GM19023 (cell line): ENCODE results near the gene SH2D2A.

Source experiments
- ATAC-seq: cut with Tn5 transposase; IDR thresholded peaks from one replicate; pipeline ENCODE4 v1.9.1; 2021; ENCODE audit warnings: mild to moderate bottlenecking, moderate library complexity; ENCODE audit not compliant: unreplicated experiment

Gene SH2D2A

GRCh38 chr1:156848461-156849150, 32.0 kb upstream of the SH2D2A start:
- ATAC-seq = no peak

- no peak for ATAC-seq
Measured at GRCh38 chr1:156847591-156848460, 31.2 kb upstream of the SH2D2A start.

GRCh38 chr1:156846643-156847042, 30.0 kb upstream of the SH2D2A start:
- ATAC-seq = no peak

DNA sequence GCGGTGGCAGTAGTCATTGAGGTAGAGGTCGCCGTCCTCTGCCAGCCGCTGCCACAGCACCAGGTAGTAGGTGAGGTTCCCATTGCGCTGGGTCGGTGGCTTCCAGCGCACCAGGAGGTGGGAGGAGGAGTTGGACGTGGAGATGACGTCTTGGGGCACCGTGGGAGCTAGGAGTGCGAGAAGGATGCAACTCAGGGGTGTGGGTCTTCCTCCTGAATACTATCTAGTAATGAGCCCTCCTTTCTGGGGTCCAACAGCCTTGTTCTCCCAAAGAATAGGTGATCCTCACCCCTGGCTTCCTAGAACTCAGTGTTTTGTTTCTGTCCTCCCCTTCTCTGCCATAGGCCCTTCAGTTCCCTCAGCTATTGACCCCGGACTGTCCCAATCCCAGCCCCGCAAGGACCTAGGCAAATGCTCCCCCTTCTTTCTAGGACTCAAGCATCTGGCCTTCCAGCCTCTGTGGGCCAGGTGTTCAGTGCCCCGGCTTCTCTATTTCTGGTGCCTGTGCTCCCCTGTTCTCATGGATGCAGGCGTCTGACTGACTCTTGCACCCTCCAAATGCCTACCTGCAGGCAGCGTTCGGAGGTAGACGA, 29.4 kb upstream of the SH2D2A start:
- ATAC-seq = no peak

- no peak for ATAC-seq
Measured at GRCh38 chr1:156845055-156845952, 28.7 kb upstream of the SH2D2A start.

- ATAC-seq = no peak
Measured at GRCh38 chr1:156844638-156845037, 28.0 kb upstream of the SH2D2A start.

- ATAC-seq = no peak
Measured at GRCh38 chr1:156844102-156844501, 27.5 kb upstream of the SH2D2A start.

DNA sequence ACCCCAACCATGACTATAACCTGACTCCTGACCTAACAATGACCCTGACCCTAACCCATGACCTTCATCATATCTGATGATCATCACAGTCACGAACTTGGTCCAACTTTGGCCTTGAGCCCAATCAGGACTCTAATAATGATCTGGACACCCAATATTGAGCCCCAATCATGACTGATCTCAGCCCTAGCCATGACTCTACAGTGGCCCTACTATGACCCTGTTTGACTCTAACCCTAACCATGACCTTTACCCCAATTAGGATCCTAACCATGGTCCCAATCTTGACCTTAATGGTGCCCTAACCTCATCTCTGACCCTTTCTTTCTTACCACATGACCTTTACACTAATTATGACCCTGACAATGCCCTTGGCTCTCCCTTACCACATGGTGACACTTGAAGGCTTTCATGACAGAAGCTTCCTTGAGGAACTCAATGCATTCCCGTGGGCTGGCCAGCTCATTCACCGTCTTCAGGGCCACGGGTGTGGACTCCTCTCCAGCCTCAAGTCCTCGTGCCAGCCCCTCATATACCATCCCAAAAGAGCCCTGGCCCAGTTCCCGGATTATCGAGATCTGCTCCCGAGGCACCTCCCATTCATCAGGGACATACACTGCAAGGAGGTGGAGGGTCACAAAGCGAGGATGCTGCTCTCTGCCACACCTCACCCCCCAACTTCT, 26.1 kb upstream of the SH2D2A start:
- no peak for ATAC-seq

DNA sequence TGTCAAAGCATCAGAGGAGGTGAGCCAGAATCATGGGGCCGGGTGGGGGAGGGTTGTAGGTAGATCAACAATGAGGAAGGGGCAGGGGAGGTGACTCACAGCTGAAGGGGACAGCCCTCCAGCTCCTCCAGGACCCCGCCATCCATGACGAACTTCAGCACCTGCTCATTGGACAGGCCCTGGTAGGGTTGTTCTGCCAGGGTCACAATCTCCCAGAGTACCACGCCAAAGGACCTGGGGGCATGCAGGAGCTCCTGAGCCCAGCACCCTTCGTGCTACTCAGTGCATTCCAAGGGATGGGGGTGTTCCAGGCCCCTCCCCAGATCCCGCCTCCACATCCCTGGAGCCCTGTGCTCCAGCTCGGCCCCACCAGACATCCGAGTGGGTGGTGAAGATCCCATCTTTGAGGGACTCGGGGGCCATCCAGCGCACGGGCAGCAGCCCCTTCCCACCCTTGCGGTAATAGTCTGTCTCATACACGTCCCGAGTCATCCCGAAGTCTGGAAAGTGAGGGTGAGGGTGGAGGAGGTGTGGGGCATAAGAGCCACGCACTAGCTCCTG, 24.7 kb upstream of the SH2D2A start:
- no peak for ATAC-seq

DNA sequence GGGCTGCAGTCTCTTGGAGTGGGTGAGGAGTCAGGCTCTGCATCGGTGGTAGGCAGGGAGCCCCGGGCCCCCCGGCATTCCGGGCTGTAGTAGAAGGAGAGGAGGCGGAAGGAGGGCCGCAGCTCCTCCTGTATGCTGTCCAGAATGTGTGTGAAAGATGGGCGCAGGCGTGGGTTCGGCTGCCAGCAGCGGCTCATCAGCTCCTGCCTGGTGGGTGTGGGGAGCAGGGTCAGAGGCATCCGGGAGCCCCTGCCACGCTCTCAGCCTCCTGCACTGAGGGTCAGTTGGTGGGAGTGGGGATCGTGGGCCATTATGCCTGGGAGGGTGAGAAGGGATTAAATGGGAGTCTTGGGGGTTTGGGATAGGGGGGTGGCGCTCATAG, 24.2 kb upstream of the SH2D2A start:
- ATAC-seq = no peak

DNA sequence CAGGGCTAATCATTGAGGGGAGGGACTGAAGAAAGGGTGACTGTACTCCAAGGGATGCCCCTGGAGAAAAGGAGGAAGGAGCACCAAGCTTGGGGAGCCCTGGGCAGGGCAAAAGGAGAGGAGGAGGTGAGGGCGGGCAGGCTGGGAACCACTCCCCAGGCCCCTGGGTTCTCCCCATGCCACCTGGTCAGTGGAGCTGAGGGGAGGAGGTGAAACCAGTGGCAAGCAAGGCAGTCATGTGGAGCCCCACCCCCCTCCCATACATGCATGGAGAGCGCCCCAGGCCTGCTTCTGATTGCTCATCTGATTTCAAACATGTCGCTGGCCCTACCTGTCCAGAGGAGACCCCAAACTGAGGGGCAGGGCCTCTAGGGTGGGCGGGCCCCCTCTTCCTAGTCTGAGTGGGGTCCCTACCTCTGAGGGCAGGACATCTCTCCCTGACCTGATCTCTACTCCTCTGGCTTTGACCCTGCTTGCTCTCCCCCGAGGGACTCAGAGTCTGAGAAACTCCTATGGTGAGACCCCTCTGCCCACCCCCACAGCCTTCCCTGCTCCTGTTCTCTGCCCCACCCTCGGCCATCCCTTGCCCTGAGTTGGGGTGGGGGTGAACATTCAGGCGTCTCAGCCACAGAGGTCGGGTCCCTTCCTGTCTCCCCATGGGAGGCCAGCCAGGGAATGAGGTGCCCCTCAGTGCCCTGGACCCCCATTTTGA, 23.7 kb upstream of the SH2D2A start:
- no peak for ATAC-seq

GRCh38 chr1:156839426-156840109, 22.9 kb upstream of the SH2D2A start:
- no peak for ATAC-seq

GRCh38 chr1:156838972-156839371, 22.3 kb upstream of the SH2D2A start:
- ATAC-seq = no peak

GRCh38 chr1:156836892-156837291, 20.2 kb upstream of the SH2D2A start:
- ATAC-seq = no peak

DNA sequence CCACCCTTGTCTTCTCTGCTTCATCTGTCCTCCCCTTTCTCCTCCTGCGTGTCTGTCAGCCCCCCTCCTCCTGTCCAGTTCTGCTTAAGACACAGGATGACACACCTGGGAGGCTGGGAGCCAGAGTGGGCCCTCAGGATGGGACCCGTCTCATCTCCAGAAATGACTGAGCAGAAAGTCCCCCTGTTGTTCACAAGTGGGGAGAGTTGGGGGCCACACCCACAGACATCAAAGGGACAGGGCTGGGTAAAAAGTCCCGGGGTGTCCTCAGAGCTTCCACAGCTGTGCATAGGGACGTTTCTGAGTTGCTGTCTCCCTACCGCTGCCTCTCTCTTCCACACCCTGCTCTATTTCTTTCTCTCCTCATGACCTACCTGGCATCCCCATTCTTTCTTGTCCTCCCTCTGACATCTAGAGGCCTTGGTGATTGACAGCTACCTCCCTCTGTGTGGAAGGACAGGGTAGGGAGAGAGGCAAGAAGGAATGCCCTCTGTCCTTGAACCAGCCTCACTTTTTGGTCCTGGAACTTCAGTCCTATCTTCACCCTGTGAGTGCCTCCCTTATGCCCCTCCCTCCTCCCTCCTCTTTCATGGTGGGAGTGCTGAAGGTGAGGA, 19.5 kb upstream of the SH2D2A start:
- peak; percentile 69 for ATAC-seq

- no peak for ATAC-seq
Measured at GRCh38 chr1:156834322-156834721, 17.7 kb upstream of the SH2D2A start.

DNA sequence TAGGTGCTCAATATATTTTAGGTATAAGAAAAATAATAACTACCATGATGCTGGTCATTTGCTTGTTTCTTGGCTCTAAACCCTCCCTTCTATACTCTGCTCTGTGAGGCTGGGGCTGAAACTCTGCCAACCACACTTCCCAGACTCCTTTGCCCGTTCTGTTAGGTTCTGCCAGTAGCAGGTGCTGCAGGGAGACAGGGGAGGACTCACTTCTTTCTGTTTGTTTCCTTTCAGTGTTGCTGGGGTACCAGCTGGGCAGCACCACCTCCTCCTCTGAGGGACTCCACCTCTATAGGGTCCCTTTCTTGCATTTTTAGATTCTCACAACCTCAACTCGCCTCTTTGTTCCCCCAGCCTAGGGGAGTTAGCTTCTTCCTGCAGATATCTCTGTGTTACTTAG, 17.0 kb upstream of the SH2D2A start:
- ATAC-seq = no peak

DNA sequence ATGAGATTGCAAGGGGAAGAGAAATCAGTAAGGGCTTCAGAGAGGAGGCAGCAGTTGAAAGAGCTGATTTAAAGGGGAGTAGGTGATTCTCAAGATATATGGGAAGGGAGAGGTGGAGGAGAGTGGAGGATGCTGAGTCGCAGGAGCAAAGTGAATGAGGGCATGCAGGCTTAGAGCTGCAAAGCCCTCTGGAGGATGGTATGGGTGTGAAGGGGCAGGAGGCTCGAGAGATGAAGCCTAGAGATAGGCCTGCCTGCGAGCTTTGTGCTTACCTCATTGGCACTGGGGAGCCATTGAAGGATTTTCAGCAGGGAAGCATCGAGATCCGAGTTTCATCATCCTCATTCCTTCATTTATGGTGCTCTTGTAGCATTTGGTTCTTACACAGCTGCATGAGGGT, 15.8 kb upstream of the SH2D2A start:
- no peak for ATAC-seq
